ENCODE measurements around the gene FBXW10.
"Not testable (repeated sequence)": the region's sequence is repeated elsewhere in the genome, so short reads cannot be mapped to it uniquely, and the experiment has no call there.

FBXW10 gene

GRCh38 chr17:18750242-18750641 is 6.4 kb downstream of the FBXW10 start:
- H3K4me3 ChIP-seq (IDR thresholded peaks at IDR 0.05; ENCODE audit: insufficient read depth, low read depth, low read length); H3K79me2 ChIP-seq (ENCODE audit: insufficient read depth, low read depth); H4K20me1 ChIP-seq (ENCODE audit: insufficient read depth); H3K27me3 ChIP-seq (ENCODE audit: insufficient read depth, low read depth); H3K4me1 ChIP-seq (ENCODE audit: low read depth, poor library complexity, severe bottlenecking); H3K36me3 ChIP-seq (ENCODE audit: insufficient read depth); H2AFZ ChIP-seq (ENCODE audit: low read depth); H3K9ac ChIP-seq; H3K4me2 ChIP-seq; H3K27ac ChIP-seq: not testable (repeated sequence)

GRCh38 chr17:18753829-18754409 is 10.1 kb downstream of the FBXW10 start:
- not testable (repeated sequence) for H3K79me2 ChIP-seq (ENCODE audit: insufficient read depth, low read depth); H3K4me1 ChIP-seq (ENCODE audit: low read depth, poor library complexity, severe bottlenecking); H3K27me3 ChIP-seq (ENCODE audit: insufficient read depth, low read depth); H4K20me1 ChIP-seq (ENCODE audit: insufficient read depth); H3K4me2 ChIP-seq; H2AFZ ChIP-seq (ENCODE audit: low read depth); H3K27ac ChIP-seq; H3K36me3 ChIP-seq (ENCODE audit: insufficient read depth); H3K4me3 ChIP-seq (IDR thresholded peaks at IDR 0.05; ENCODE audit: insufficient read depth, low read depth, low read length); H3K9ac ChIP-seq

- not testable (repeated sequence) for H2AFZ ChIP-seq (ENCODE audit: low read depth); H3K4me3 ChIP-seq (IDR thresholded peaks at IDR 0.05; ENCODE audit: insufficient read depth, low read depth, low read length)
These were observed 12.1 kb downstream of the FBXW10 start for GRCh38 chr17:18755969-18756368.

GRCh38 chr17:18757368-18758044 is 13.7 kb downstream of the FBXW10 start:
- H3K27me3 ChIP-seq (ENCODE audit: insufficient read depth, low read depth); H3K27ac ChIP-seq; H3K79me2 ChIP-seq (ENCODE audit: insufficient read depth, low read depth); H3K36me3 ChIP-seq (ENCODE audit: insufficient read depth); H3K4me1 ChIP-seq (ENCODE audit: low read depth, poor library complexity, severe bottlenecking); H3K4me2 ChIP-seq; H3K4me3 ChIP-seq (IDR thresholded peaks at IDR 0.05; ENCODE audit: insufficient read depth, low read depth, low read length); H4K20me1 ChIP-seq (ENCODE audit: insufficient read depth); H2AFZ ChIP-seq (ENCODE audit: low read depth); H3K9ac ChIP-seq: not testable (repeated sequence)

More at GRCh38 chr17:18755969-18756368, 12.1 kb downstream of the FBXW10 start:
- H3K27ac ChIP-seq; H3K4me2 ChIP-seq; H3K9ac ChIP-seq; H3K27me3 ChIP-seq (ENCODE audit: insufficient read depth, low read depth); H3K79me2 ChIP-seq (ENCODE audit: insufficient read depth, low read depth); H4K20me1 ChIP-seq (ENCODE audit: insufficient read depth); H3K36me3 ChIP-seq (ENCODE audit: insufficient read depth); H3K4me1 ChIP-seq (ENCODE audit: low read depth, poor library complexity, severe bottlenecking): not testable (repeated sequence)

GRCh38 chr17:18758344-18758743 is 14.5 kb downstream of the FBXW10 start:
- H3K9ac ChIP-seq, H3K27ac ChIP-seq: not testable (repeated sequence)

GRCh38 chr17:18760221-18760620 is 16.4 kb downstream of the FBXW10 start:
- not testable (repeated sequence) for H2AFZ ChIP-seq (ENCODE audit: low read depth); H3K36me3 ChIP-seq (ENCODE audit: insufficient read depth); H3K9ac ChIP-seq; H4K20me1 ChIP-seq (ENCODE audit: insufficient read depth); H3K27me3 ChIP-seq (ENCODE audit: insufficient read depth, low read depth); H3K4me1 ChIP-seq (ENCODE audit: low read depth, poor library complexity, severe bottlenecking); H3K4me3 ChIP-seq (IDR thresholded peaks at IDR 0.05; ENCODE audit: insufficient read depth, low read depth, low read length); H3K79me2 ChIP-seq (ENCODE audit: insufficient read depth, low read depth); H3K4me2 ChIP-seq; H3K27ac ChIP-seq

More at GRCh38 chr17:18758344-18758743, 14.5 kb downstream of the FBXW10 start:
- H3K27me3 ChIP-seq (ENCODE audit: insufficient read depth, low read depth); H3K4me2 ChIP-seq; H4K20me1 ChIP-seq (ENCODE audit: insufficient read depth); H2AFZ ChIP-seq (ENCODE audit: low read depth); H3K79me2 ChIP-seq (ENCODE audit: insufficient read depth, low read depth); H3K4me3 ChIP-seq (IDR thresholded peaks at IDR 0.05; ENCODE audit: insufficient read depth, low read depth, low read length); H3K4me1 ChIP-seq (ENCODE audit: low read depth, poor library complexity, severe bottlenecking); H3K36me3 ChIP-seq (ENCODE audit: insufficient read depth): not testable (repeated sequence)

- H3K4me1 ChIP-seq (ENCODE audit: low read depth, poor library complexity, severe bottlenecking); H3K4me2 ChIP-seq; H3K36me3 ChIP-seq (ENCODE audit: insufficient read depth); H3K9ac ChIP-seq; H3K4me3 ChIP-seq (IDR thresholded peaks at IDR 0.05; ENCODE audit: insufficient read depth, low read depth, low read length); H2AFZ ChIP-seq (ENCODE audit: low read depth); H3K27ac ChIP-seq; H4K20me1 ChIP-seq (ENCODE audit: insufficient read depth); H3K79me2 ChIP-seq (ENCODE audit: insufficient read depth, low read depth); H3K27me3 ChIP-seq (ENCODE audit: insufficient read depth, low read depth): not testable (repeated sequence)
These were observed 26.7 kb downstream of the FBXW10 start for GRCh38 chr17:18770572-18770971.

GRCh38 chr17:18771066-18771465 is 27.2 kb downstream of the FBXW10 start:
- not testable (repeated sequence) for H3K4me1 ChIP-seq (ENCODE audit: low read depth, poor library complexity, severe bottlenecking); H2AFZ ChIP-seq (ENCODE audit: low read depth); H3K79me2 ChIP-seq (ENCODE audit: insufficient read depth, low read depth); H3K4me3 ChIP-seq (IDR thresholded peaks at IDR 0.05; ENCODE audit: insufficient read depth, low read depth, low read length); H3K9ac ChIP-seq; H3K36me3 ChIP-seq (ENCODE audit: insufficient read depth); H3K27ac ChIP-seq; H3K27me3 ChIP-seq (ENCODE audit: insufficient read depth, low read depth); H4K20me1 ChIP-seq (ENCODE audit: insufficient read depth); H3K4me2 ChIP-seq

Data from KMS-11 (cell line).